ENCODE results near the gene ZNF30. TPM values are rescaled to one million over a fixed set of nuclear protein-coding genes. Genes with fewer than 3 reads are reported as not detected.
"Not testable (repeated sequence)": the region's sequence is repeated elsewhere in the genome, so short reads cannot be mapped to it uniquely, and the experiment has no call there.

ZNF30 gene
- total RNA-seq, 1 donor from 2014 or later: 3.8 TPM

- no peak for DNase-seq (ENCODE audit: extremely low read depth, low read depth, low spot score)
These were observed 33.6 kb downstream of the ZNF30 start for GRCh38 chr19:34960103-34960805.

GRCh38 chr19:34960940-34961679, 34.4 kb downstream of the ZNF30 start:
- no peak for DNase-seq (ENCODE audit: extremely low read depth, low read depth, low spot score)

GRCh38 chr19:34961775-34962686, 35.3 kb downstream of the ZNF30 start:
- DNase-seq (ENCODE audit: extremely low read depth, low read depth, low spot score): peak; percentile 94

- peak; percentile 18 for DNase-seq (ENCODE audit: extremely low read depth, low read depth, low spot score)
These were observed 36.2 kb downstream of the ZNF30 start for GRCh38 chr19:34962687-34963572.

- DNase-seq (ENCODE audit: extremely low read depth, low read depth, low spot score): no peak
These were observed 37.1 kb downstream of the ZNF30 start, which contains the start of gene ZNF792 for GRCh38 chr19:34963573-34964406. ZNF792 (minus strand) TSS chr19:34964229; CDS start chr19:34963662, 567 bp downstream.

GRCh38 chr19:34964598-34964997, 37.9 kb downstream of the ZNF30 start:
- no peak for DNase-seq (ENCODE audit: extremely low read depth, low read depth, low spot score)

GRCh38 chr19:34965505-34965904, 38.8 kb downstream of the ZNF30 start:
- not testable (repeated sequence) for DNase-seq (ENCODE audit: extremely low read depth, low read depth, low spot score)

- no peak for DNase-seq (ENCODE audit: extremely low read depth, low read depth, low spot score)
These were observed 40.8 kb downstream of the ZNF30 start for GRCh38 chr19:34967551-34967950.

GRCh38 chr19:34969721-34970120, 43.0 kb downstream of the ZNF30 start:
- no peak for DNase-seq (ENCODE audit: extremely low read depth, low read depth, low spot score)

- not testable (repeated sequence) for DNase-seq (ENCODE audit: extremely low read depth, low read depth, low spot score)
These were observed 43.6 kb downstream of the ZNF30 start for GRCh38 chr19:34970185-34970780.

GRCh38 chr19:34972163-34972705, 45.5 kb downstream of the ZNF30 start:
- no peak for DNase-seq (ENCODE audit: extremely low read depth, low read depth, low spot score)

- DNase-seq (ENCODE audit: extremely low read depth, low read depth, low spot score): no peak
These were observed 47.9 kb downstream of the ZNF30 start for GRCh38 chr19:34974646-34975045.

GRCh38 chr19:34975056-34975455, 48.4 kb downstream of the ZNF30 start:
- no peak for DNase-seq (ENCODE audit: extremely low read depth, low read depth, low spot score)

GRCh38 chr19:34976611-34977010, 49.9 kb downstream of the ZNF30 start:
- no peak for DNase-seq (ENCODE audit: extremely low read depth, low read depth, low spot score)

GRCh38 chr19:34979819-34980640, 53.3 kb downstream of the ZNF30 start:
- DNase-seq (ENCODE audit: extremely low read depth, low read depth, low spot score): no peak

- no peak for DNase-seq (ENCODE audit: extremely low read depth, low read depth, low spot score)
These were observed 55.6 kb downstream of the ZNF30 start for GRCh38 chr19:34982275-34982674.

- no peak for DNase-seq (ENCODE audit: extremely low read depth, low read depth, low spot score)
These were observed 57.1 kb downstream of the ZNF30 start for GRCh38 chr19:34983786-34984185.

GRCh38 chr19:34984287-34984686, 57.6 kb downstream of the ZNF30 start:
- DNase-seq (ENCODE audit: extremely low read depth, low read depth, low spot score): no peak
